Spinal cord (tissue), 4 donors: ENCODE measurements around the gene PUS7. TPM values are rescaled to one million over a fixed set of nuclear protein-coding genes. Genes with fewer than 3 reads are reported as not detected.

Source experiments
- polyA plus RNA-seq, 2 donors: library from polyadenylated mRNA; unstranded; fragments of 120-200 nt; gene quantifications; one replicate each; pipeline ENCODE4 v1.2.1, GENCODE V29; 2013; ENCODE audit not compliant: insufficient read length in 2 of 2
- total RNA-seq, 2 donors: library from RNA; depleted of rRNA in 1 of 2; stranded (reverse); fragments of 120-200 nt in 1 of 2; fragments of >200 nt in 1 of 2; gene quantifications; one replicate each; pipeline versions ENCODE4 v1.2.3 to v1.2.4, GENCODE V29; 2013 to 2014

Gene PUS7
- total and polyA plus RNA-seq, 4 donors, result 8.0 to 15.9 (median 10.8) TPM

Other genes with a start within 250 kb of the PUS7 start
- 100 to 1,000 TPM in 1 of 2 donors, 10 to 100 TPM in 1; 79.8 to 252 TPM for gene SRPK2, start 133.3 kb downstream of the PUS7 start, total RNA-seq
- 100 to 1,000 TPM; 112 to 140 TPM for gene SRPK2, start 133.3 kb downstream of the PUS7 start, polyA plus RNA-seq
- 10 to 100 TPM; 11.5 to 19.0 TPM for gene RINT1, start 9.9 kb upstream of the PUS7 start, total RNA-seq
- 10 to 100 TPM; 18.4 to 20.9 TPM for gene RINT1, start 9.9 kb upstream of the PUS7 start, polyA plus RNA-seq
- gene EFCAB10, start 59.2 kb upstream of the PUS7 start, total RNA-seq, result 1 to 10 TPM; 5.2 to 6.9 TPM
- 10 to 100 TPM in 1 of 2 donors, 1 to 10 TPM in 1; 6.0 to 10.1 TPM for gene EFCAB10, start 59.2 kb upstream of the PUS7 start, polyA plus RNA-seq